GM21737 (cell line): ENCODE results near the gene IL26.

ENCODE experiments used
- ATAC-seq: cut with Tn5 transposase; IDR thresholded peaks from one replicate; pipeline ENCODE4 v1.9.1; 2021; ENCODE audit warnings: mild to moderate bottlenecking, moderate library complexity; ENCODE audit not compliant: unreplicated experiment

The IL26 gene

GRCh38 chr12:68225576-68226476 is at the start of gene IL26:
IL26 (minus strand) TSS chr12:68225810; CDS start chr12:68225756, 54 bp downstream.
- ATAC-seq, result no peak

DNA sequence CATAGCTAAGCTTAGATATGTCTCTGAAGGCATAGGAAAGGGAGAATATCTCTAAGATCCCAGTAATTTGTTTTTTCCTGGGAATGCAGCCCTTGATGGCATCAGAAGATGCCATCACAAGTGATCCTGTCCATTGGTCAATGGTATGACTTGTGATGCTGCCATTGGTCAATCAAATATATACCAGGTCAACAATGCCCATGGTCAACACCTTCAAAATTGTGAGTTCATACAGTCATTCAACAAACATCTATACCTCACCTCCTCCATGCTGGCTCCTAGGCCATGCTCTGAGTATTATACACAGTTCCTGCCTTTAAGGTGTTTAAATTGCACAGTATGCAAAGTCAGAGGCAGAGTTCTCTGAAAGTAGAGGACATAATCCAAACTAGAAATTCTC is 47.1 kb upstream of the IL26 start:
- no peak for ATAC-seq

- ATAC-seq, result no peak
Measured at GRCh38 chr12:68271346-68271745, 45.7 kb upstream of the IL26 start.

GRCh38 chr12:68270358-68270757 is 44.7 kb upstream of the IL26 start:
- ATAC-seq, result no peak

DNA sequence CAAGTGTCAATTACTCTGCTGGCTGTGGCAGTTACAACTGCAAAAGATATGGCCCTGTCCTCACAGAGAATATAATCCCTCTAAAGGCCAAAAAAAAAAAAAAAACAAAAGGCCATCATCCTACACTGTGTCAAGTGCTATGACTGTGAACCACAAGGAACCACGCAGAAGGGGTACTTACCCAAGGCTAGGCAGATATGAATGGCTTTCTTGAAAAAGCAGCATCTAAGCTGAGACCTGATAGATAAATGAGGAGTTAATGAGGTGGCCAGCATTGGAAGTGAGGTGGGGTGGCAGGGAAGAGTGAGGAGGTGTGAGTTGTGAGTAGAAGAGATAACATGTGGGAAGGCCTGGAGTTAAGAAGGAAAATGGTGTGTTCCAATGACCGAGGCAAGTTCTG is 44.2 kb upstream of the IL26 start:
- ATAC-seq, result no peak

GRCh38 chr12:68268967-68269366 is 43.4 kb upstream of the IL26 start:
- no peak for ATAC-seq

DNA sequence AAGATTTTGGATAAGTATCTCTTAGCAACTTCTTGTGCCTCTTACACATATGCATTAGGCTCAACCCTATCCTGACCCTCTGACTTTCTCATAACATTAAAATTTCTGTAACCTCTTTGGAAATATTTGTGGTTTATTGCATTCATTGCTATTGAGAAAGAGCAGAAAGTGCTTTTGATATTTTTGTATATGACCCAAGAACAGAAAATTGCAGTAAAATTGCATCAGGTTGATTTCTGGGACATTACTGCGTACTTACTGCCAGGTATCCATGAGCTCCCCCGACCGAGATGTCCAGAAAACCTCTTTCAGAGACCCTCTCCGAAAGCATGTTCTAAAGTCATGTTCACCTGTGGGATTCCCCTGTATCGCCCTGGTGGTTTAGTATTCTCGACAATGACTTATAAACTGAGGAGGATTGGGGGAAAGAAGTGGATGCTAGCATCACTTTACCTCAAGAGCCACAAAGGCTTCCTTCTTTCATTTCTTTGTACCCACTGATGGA is 42.3 kb upstream of the IL26 start:
- ATAC-seq, result no peak

GRCh38 chr12:68264857-68265256 is 39.2 kb upstream of the IL26 start:
- no peak for ATAC-seq

GRCh38 chr12:68264158-68264855 is 38.7 kb upstream of the IL26 start:
- ATAC-seq, result no peak

DNA sequence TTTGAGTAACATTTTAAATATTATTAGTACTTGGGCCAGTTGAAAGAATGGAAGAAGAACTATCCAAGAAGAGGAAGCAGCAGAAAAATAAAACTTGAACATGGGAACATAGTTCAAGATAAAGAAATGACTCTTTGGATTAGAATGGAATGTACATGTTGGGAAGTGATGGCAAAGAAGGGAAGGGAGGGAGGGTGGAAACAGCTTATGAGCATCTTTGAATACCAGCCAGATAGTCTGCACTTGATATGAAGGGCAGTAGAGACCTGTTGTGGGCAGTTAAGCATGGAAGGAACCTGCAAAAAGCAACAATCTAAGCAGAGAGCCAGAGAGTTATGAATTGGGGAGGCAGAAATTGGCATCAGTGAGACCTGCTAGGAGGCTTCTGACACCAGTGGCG is 37.8 kb upstream of the IL26 start:
- no peak for ATAC-seq

- ATAC-seq, result no peak
Measured at GRCh38 chr12:68261896-68262295, 36.3 kb upstream of the IL26 start.

DNA sequence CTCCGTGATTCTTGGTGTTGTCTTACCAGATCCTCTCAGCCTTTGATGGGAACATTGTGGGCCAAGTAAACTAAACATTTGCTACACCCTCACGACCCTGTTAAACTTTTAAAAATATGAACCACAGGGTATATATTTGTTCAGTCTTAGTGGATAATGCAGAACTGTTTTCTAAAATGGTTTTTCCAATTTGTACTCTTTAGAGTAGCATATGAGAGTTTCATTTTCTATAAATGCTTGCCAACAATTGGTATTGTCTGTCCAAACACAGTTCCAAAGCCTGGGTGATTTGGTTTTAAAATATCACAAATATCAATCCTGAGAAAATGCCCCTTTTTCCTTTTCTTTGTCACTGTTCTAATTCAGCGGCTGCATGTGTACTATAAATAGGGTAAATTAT is 34.5 kb upstream of the IL26 start:
- ATAC-seq, result no peak

DNA sequence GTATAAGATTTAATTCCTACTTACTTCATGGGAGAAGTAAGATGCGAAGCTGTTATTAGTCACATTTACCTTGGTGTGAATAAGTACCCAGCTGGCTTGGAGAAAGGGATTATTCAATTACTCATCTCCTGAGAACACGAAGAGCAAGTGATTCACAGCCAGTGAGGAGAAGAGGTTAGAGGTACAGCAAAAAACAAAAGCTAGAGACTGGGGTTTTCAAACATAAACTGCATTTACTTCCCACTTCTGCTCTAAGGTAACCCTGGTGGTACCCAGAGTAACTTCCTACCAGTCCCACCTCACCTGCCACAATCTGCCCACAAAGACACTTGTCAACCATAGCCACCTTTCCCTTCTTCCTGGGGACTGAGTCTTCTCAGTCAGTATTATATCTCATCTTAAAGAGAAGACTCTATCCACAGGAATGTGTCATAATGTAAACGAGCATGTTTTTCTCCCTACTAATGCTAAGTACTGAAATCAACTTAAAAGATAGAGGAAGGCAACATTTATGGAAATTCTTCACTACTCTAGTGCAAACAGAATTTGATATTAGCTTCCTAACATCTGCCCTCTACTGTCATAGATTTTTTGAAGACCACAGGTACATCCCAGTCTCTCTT is 33.8 kb upstream of the IL26 start:
- no peak for ATAC-seq

DNA sequence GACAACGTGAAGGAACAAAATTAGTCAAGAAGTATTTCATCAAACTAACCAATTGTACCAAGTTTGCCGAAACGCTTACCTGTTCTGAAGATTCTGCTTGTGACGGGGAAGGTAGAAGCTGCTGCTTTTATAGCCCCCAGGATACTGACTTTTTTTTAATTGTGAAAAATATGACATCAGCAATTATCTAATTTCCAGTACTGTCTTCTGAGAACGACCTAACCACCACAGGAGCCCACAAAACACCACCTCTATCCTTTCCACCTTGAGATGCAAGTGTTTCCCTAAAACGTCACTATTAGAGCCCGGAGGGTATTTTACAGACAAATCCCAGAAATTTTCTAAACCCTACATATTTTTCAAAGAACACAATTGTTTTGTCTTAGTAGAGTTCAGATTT is 27.9 kb upstream of the IL26 start, which contains the start of gene IL22:
Gene IL22 (minus strand): TSS at position 101 of the 400 bp plus-strand sequence. CDS start 156 bp downstream, outside the sequence.
- ATAC-seq, result no peak

DNA sequence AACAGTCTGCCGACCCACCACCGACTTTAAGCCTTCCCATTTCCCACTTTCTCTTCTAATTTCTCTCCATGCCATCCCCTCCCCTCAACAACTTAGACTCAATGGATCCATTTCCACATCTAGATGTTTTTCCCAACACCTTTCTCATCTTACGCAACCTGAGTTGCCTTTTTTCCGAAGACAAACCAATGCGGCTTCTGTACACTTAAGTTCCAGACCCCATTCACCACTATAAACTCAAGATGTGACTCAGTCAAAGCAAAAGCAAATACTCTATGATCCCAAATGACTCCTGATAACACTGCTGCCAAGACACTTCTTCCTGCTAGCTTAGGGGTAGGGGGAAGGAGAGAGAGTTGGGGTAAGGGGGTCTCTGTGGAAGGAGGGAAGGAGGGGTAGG is 26.5 kb upstream of the IL26 start:
- ATAC-seq, result no peak

DNA sequence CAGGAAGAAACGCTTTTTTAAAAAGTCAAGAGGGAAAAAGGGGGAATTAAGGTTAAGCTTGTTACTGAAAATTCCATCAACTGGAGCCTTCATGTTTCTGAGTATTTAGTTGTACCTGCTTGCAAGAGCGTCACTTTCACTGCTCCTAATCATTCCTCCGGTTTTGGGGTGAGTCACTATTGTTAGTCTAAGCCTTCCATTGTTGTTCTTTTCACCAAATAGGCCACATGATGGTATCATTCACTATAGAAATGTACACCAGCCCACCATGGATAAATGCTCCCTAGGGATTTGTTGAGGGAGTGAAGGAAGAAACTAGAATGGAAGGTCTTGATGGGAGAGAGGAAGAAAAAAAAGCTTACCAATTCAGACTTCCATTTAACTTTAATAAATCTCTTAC is 24.8 kb upstream of the IL26 start:
- ATAC-seq, result no peak

DNA sequence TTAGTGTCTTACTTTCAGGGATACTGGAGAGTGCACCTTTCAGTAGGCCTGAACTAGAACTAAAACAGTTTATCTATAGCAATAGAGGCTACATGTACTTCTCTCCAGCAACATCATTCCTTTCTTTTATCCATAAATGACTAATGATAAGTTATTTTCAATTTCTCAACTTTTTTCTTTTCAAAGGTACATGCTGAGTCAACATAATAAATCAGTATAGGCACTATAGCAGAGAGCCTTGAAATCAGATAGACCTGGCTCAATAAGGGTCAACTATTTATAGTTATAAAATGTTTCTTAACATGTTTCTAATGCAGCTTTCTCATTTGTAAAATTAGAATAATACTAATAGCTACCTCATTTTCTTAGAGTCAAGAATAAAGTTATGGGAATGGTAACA is 22.2 kb upstream of the IL26 start:
- no peak for ATAC-seq

- ATAC-seq, result no peak
Measured at GRCh38 chr12:68246350-68246749, 20.7 kb upstream of the IL26 start.

- no peak for ATAC-seq
Measured at GRCh38 chr12:68245180-68246021, 19.8 kb upstream of the IL26 start.

- no peak for ATAC-seq
Measured at GRCh38 chr12:68242777-68243176, 17.2 kb upstream of the IL26 start.

DNA sequence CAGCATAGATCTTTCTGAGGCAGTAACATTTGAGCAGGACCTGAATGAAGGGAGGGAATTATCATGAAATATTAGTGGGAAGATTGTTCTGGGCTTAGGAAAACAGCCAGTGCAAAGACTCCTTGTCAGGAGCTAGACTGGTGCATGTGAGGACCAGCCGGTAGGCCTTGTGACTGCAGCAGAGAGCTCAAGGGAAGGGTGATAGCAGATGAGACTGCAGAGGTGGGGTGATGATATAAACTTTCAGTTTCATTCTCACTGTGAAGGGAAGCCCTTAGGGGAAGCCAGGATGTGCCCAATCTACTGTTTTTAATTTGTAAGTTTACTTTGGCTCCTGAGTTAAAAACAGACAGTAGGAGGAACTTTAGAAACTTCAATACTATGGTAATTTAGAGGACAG is 15.4 kb upstream of the IL26 start:
- ATAC-seq, result peak; percentile 87
